Neural progenitor cell (in vitro differentiated cells): ENCODE measurements around the gene ZNF581.

Experiments
- CTCF ChIP-seq: fragments of 200-600 bp; sonication (generic); IDR thresholded peaks from 2 replicates; pipeline ENCODE4 v1.5.1; 2017; ENCODE audit warnings: antibody characterized with exemption, mild to moderate bottlenecking
- EZH2phosphoT487 ChIP-seq: fragments of 200-600 bp; sonication (generic); IDR thresholded peaks from 2 replicates; pipeline ENCODE4 v1.6.1; 2017; ENCODE audit warnings: antibody characterized with exemption

GRCh38 chr19:55626350-55626749 is 17.1 kb upstream of the ZNF581 start:
- TF ChIP-seq EZH2phosphoT487 (no peak), CTCF (no peak)
